OCI-LY3 (cell line): Measurements from ENCODE around the gene SHLD1.

Experiments
- H2AFZ ChIP-seq: fragments of 200-600, 300-600 bp; shearing (Covaris generic); 2 replicates; pipeline ENCODE4 v1.6.0; 2014; ENCODE audit warnings: antibody characterized with exemption, low read depth, low read length
- H3K27ac ChIP-seq: fragments of 200-600, 300-600 bp; sonication (generic); 2 replicates; pipeline ENCODE4 v1.5.1; 2014; ENCODE audit warnings: mild to moderate bottlenecking, low read length, moderate library complexity, mixed read lengths
- H3K27me3 ChIP-seq: fragments of 200-600, 300-600 bp; sonication (generic); 2 replicates; pipeline ENCODE4 v1.6.1; 2014; ENCODE audit warnings: low read depth, low read length, mixed read lengths
- H3K36me3 ChIP-seq: fragments of 200-600, 300-600 bp; sonication (generic); replicated peaks from 2 replicates; pipeline ENCODE3; 2014; ENCODE audit warnings: low read depth, low read length, mixed read lengths
- H3K4me1 ChIP-seq: fragments of 300-600, 200-600 bp; sonication (generic); 2 replicates; pipeline ENCODE4 v1.6.1; 2014; ENCODE audit warnings: low read length, mixed read lengths
- H3K4me2 ChIP-seq: fragments of 200-600, 300-600 bp; sonication (generic); 2 replicates; pipeline ENCODE4 v1.6.1; 2014; ENCODE audit warnings: low read length, mixed read lengths
- H3K4me3 ChIP-seq: fragments of 300-600, 200-600 bp; sonication (generic); 2 replicates; pipeline ENCODE4 v1.5.1; 2014; ENCODE audit warnings: antibody characterized with exemption, mild to moderate bottlenecking, low read length, moderate library complexity
- H3K79me2 ChIP-seq: fragments of 300-600, 200-600 bp; shearing (Covaris generic); 2 replicates; pipeline ENCODE4 v1.6.1; 2014; ENCODE audit warnings: mild to moderate bottlenecking, low read length, mixed read lengths
- H3K9ac ChIP-seq: fragments of 300-600, 200-600 bp; shearing (Covaris generic); 2 replicates; pipeline ENCODE4 v1.6.0; 2014; ENCODE audit warnings: mild to moderate bottlenecking, low read length, moderate library complexity
- H3K9me3 ChIP-seq: fragments of 200-600, 300-600 bp; shearing (Covaris generic); 2 replicates; pipeline ENCODE4 v1.6.1; 2014; ENCODE audit warnings: low read length, mixed read lengths; ENCODE audit not compliant: insufficient read depth
- H4K20me1 ChIP-seq: fragments of 200-600, 300-600 bp; sonication (generic); 2 replicates; pipeline ENCODE4 v1.6.1; 2016; ENCODE audit warnings: low read length, mixed read lengths; ENCODE audit not compliant: insufficient read depth
- EZH2phosphoT487 ChIP-seq: fragments of 200-600 bp; shearing (Covaris generic); IDR thresholded peaks from 2 replicates; pipeline ENCODE4 v1.6.1; 2018; ENCODE audit warnings: antibody characterized with exemption, mixed run types, low read depth
- TF ChIP-seq, protein P1 (sequence below): fragments of 200-600, 300-600 bp; sonication (generic); IDR thresholded peaks from 2 replicates; pipeline ENCODE4 v1.5.1; 2014; ENCODE audit warnings: antibody characterized with exemption, low read length, low read depth

The SHLD1 gene

DNA sequence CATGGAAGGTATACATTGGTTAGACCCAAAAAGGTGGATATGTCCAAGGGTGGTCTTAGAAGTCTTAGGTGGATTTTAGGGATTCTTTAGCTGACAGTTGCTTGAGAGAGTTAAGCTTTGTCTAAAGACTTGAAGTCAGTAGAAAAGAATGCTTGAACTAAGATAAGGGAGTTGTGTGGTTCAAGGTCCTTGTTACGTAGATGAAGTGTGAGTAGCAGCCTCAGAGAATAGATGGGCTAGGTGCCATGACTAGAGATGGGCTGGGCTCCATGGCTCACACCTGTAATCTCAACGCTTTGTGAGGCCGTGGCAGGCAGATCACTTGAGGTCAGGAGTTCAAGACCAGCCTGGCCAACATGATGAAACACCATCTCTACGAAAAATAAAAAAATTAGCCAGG lies 1.7 kb downstream of the SHLD1 start:
- Histone ChIP-seq H3K27ac (no peak overlapping the region), H3K4me1 (peaks cover 13% of the 10 kb centered on the region), H3K9me3 (no peaks in the 10 kb centered on the region), H3K79me2 (peaks cover 9% of the 10 kb centered on the region), H2AFZ (no peak overlapping the region), H3K9ac (no peak overlapping the region), H3K36me3 (no peaks in the 10 kb centered on the region), H3K27me3 (no peaks in the 10 kb centered on the region), H3K4me3 (no peak overlapping the region), H4K20me1 (no peaks in the 10 kb centered on the region), H3K4me2 (no peak overlapping the region)
- no peak for TF ChIP-seq EZH2phosphoT487
- TF ChIP-seq, protein P1, sequence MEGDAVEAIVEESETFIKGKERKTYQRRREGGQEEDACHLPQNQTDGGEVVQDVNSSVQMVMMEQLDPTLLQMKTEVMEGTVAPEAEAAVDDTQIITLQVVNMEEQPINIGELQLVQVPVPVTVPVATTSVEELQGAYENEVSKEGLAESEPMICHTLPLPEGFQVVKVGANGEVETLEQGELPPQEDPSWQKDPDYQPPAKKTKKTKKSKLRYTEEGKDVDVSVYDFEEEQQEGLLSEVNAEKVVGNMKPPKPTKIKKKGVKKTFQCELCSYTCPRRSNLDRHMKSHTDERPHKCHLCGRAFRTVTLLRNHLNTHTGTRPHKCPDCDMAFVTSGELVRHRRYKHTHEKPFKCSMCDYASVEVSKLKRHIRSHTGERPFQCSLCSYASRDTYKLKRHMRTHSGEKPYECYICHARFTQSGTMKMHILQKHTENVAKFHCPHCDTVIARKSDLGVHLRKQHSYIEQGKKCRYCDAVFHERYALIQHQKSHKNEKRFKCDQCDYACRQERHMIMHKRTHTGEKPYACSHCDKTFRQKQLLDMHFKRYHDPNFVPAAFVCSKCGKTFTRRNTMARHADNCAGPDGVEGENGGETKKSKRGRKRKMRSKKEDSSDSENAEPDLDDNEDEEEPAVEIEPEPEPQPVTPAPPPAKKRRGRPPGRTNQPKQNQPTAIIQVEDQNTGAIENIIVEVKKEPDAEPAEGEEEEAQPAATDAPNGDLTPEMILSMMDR: no peak

DNA sequence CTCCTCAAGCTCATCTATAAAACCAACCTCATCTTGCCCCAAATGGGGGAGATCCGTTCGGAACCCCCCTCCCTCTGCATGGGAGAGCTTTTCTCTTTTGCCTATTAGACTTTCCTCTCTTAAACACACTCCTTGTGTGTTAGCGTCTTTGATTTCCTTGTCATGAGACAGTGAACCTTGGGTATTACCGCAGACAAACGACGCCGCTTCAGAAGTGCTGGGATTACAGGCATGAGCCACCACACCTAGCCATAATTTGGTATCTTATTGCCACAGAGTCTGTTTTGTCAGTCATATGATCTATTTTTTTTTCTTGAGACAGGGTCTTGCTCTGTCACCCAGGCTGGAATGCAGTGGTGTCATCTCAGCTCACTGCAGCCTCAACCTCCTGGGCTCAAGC lies 3.6 kb downstream of the SHLD1 start:
- TF ChIP-seq EZH2phosphoT487: no peak
- Histone ChIP-seq H3K4me3 (no peak overlapping the region), H3K27me3 (no peaks in the 10 kb centered on the region), H3K27ac (no peak overlapping the region), H3K79me2 (peaks cover 9% of the 10 kb centered on the region), H3K4me2 (no peak overlapping the region), H3K36me3 (peaks cover 4% of the 10 kb centered on the region), H3K9me3 (no peaks in the 10 kb centered on the region), H2AFZ (no peak overlapping the region), H3K9ac (no peak overlapping the region), H3K4me1 (peaks cover 13% of the 10 kb centered on the region), H4K20me1 (no peaks in the 10 kb centered on the region)

DNA sequence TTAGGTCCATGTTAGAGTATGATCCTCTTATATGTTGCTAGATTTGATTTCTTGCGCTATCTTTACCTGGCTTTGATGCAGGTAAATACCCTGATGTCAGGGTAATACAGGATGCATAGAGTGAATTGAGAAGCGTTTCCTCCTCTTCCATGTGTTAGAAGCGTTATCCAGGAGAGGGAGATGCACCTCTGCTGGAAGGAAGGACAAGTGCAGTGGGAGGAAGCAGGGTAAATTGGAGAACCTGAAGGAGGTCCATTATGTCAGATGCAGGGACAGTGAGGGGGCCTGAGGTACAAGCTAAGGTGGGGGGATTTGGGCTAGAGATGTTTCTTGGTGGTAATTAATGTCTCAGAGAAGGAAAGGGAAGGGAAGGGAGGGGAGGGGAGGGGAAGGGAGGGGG lies 7.7 kb downstream of the SHLD1 start:
- Histone ChIP-seq H3K27ac (no peak overlapping the region), H3K79me2 (no peaks in the 10 kb centered on the region), H3K4me3 (no peak overlapping the region), H3K9me3 (no peaks in the 10 kb centered on the region), H3K27me3 (no peaks in the 10 kb centered on the region), H3K4me2 (no peak overlapping the region), H3K36me3 (peaks cover 18% of the 10 kb centered on the region), H3K4me1 (peaks cover 35% of the 10 kb centered on the region), H2AFZ (no peak overlapping the region), H4K20me1 (no peaks in the 10 kb centered on the region), H3K9ac (no peak overlapping the region)
- TF ChIP-seq EZH2phosphoT487: no peak
- TF ChIP-seq, protein P1: no peak

DNA sequence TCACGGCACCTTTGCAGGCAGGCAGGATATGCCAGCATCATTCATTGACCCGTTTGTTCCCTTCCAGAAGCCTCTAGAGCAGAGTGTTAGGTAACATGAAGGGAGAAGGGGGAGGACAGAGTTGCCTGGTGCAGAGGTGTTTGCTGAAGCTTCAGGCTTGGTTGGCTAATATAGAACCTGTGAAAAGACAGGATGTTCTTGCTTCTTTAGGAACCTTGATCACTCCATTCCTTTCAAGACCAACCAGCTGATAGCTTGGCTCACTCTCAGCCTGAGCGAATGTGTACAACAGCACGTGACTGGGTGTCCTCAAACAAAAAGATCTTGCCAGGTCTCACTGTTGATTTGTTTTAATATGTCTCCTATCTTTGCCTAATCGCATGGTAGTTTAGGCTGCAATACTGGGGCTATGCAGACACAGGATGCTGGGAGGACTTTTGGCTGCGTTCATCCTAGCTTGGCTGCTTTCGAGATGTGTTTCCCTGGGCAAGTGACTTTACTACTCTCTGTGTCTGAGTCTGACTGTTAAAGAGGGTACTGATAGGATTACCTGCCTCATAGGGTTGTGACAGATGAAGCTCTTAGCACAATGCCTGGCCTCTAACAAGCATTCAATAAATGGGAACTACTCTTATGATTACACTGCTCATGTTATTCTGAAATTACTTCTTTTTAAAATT lies 16.0 kb downstream of the SHLD1 start:
- Histone ChIP-seq H3K27ac (no peak overlapping the region), H2AFZ (no peak overlapping the region), H4K20me1 (peaks cover 3% of the 10 kb centered on the region; the same call in 1 of the 2 replicates), H3K79me2 (no peaks in the 10 kb centered on the region), H3K27me3 (0 out of 2 replicates have a peak, but pooled peaks cover 2% of the 10 kb centered on the region), H3K36me3 (peaks cover 32% of the 10 kb centered on the region), H3K4me2 (peak overlapping the region; percentile 5; the same call in 1 of the 2 replicates), H3K4me1 (peaks cover 84% of the 10 kb centered on the region), H3K9me3 (no peaks in the 10 kb centered on the region), H3K9ac (no peak overlapping the region), H3K4me3 (no peak overlapping the region)
- TF ChIP-seq EZH2phosphoT487: no peak
- TF ChIP-seq, protein P1: no peak
